Heart left ventricle (tissue), 16 donors: Measurements from ENCODE around the gene UGGT1. TPM values are rescaled to one million over a fixed set of nuclear protein-coding genes. Genes with fewer than 3 reads are reported as not detected.

Experiments used
- ATAC-seq, 4 donors: fragments of 200-7000 bp; cut with Tn5 transposase; one replicate each; pipeline ENCODE4 v1.9.1; 2020 to 2022; ENCODE audit warnings: moderate library complexity in 4 of 4, mild to moderate bottlenecking in 3 of 4, moderate number of reproducible peaks in 1 of 4
- DNase-seq, 5 donors: peaks; one replicate each; pipeline ENCODE4 v3.0.0-alpha.2; 2020
- H3K27ac ChIP-seq, 12 donors: fragments of 200-600 bp; sonication (generic) in 4 of 12; one replicate each; pipeline versions ENCODE4 v1.5.0 to v1.8.0; 2016 to 2022; ENCODE audit warnings: mild to moderate bottlenecking in 2 of 12
- H3K27me3 ChIP-seq, 9 donors: fragments of 200-600 bp; sonication (generic) in 2 of 9; one replicate each; pipeline versions ENCODE4 v1.5.1 to v1.8.0; 2016 to 2022; ENCODE audit warnings: mild to moderate bottlenecking in 3 of 9
- H3K36me3 ChIP-seq, 9 donors: fragments of 200-600 bp; sonication (generic) in 2 of 9; one replicate each; pipeline versions ENCODE4 v1.5.0 to v1.8.0; 2018 to 2022; ENCODE audit warnings: mild to moderate bottlenecking in 2 of 9
- H3K4me1 ChIP-seq, 12 donors: fragments of 200-600 bp; sonication (generic) in 4 of 12; one replicate each; pipeline versions ENCODE4 v1.5.0 to v1.8.0; 2016 to 2022; ENCODE audit warnings: mild to moderate bottlenecking in 3 of 12
- H3K4me3 ChIP-seq, 12 donors: fragments of 200-600 bp; sonication (generic) in 4 of 12; one replicate each; pipeline versions ENCODE4 v1.5.0 to v1.8.0; 2017 to 2022; ENCODE audit warnings: mild to moderate bottlenecking in 9 of 12, moderate library complexity in 4 of 12
- H3K9me3 ChIP-seq, 12 donors: fragments of 200-600 bp; sonication (generic) in 4 of 12; one replicate each; pipeline versions ENCODE4 v1.5.0 to v1.8.0; 2016 to 2022; ENCODE audit warnings: mild to moderate bottlenecking in 1 of 12
- POLR2A ChIP-seq, 2 donors: fragments of 450-650 bp; IDR thresholded peaks; one replicate each; pipeline ENCODE4 v1.6.1; 2017; ENCODE audit warnings: antibody characterized with exemption in 2 of 2, mild to moderate bottlenecking in 2 of 2, moderate library complexity in 2 of 2
- WGBS, 4 donors: extraction: QIAGEN DNeasy Blood & Tissue Kit in 2 of 4; methylation state at CpG; one replicate each; pipeline versions ENCODE4 v1.1.5 to v1.1.7; 2013 to 2018; 5-methylcytosine and 5-hydroxymethylcytosine counted together
- intact Hi-C, 10 donors: fragments of 100-400 bp; cut with DNase I; formaldehyde crosslinking; loops; one replicate each; pipeline versions ENCODE4 v1.11.1 to v1.14.2; 2022
- polyA plus RNA-seq, 2 donors: library from polyadenylated mRNA; stranded (reverse); fragments of 200-250 nt; gene quantifications; one replicate each; pipeline ENCODE4 v1.2.3, GENCODE V29; 2013
- total RNA-seq, 9 donors: library from RNA; depleted of rRNA in 2 of 9; stranded (reverse); fragments of >200 nt in 2 of 9; fragmentation: NEBNext Ultra II Directional in 3 of 9; extraction: Animal tissue kit (Norgen Biotek cat#: 25700) in 3 of 9; gene quantifications; one replicate each; pipeline versions ENCODE4 v1.1.0 to v1.2.4, GENCODE V29; 2016 to 2023
- TF ChIP-seq, protein P1 (sequence below), 12 donors: fragments of 200-600 bp; sonication (generic) in 4 of 12; IDR thresholded peaks; one replicate each; pipeline versions ENCODE4 v1.5.0 to v1.8.0; 2018 to 2022; ENCODE audit warnings: antibody characterized with exemption in 12 of 12, mild to moderate bottlenecking in 5 of 12
- donor health status: ischemic (EF 13 %, LVEDD 7.1; RV severe dilation, severe dysfunction).
- donor health status: healthy with polysubstance abuse.
- donor health status: DM: no; HTN: yes; CAD: no.
- donor health status: DM: no; HTN: no; CAD: no.
- donor health status: ischemic (EF 25% LVEDD 6.9; RV normal size, moderate dysfunction).
- donor health status: ischemic (EF 25% LVEDD 5.7; RV mildly dilated, moderate dysfunction).
- donor health status: healthy.
- donor health status: DM: yes; HTN: yes; CAD: no.
- donor health status: ischemic (EF 35%, LVEDD 5.7; RV mildly dilated, moderate dysfunction).
- donor health status: nonischemic (EF 11% LVEDD 7.7; RV severe dilation, severe dysfunction).
- donor health status: DM: yes; HTN: yes; CAD: no.
- donor health status: PGD.
- donor health status: ischemic (EF 29% LVEDD 5.4; RV normal size, mild dysfunction).
- donor health status: nonischemic (EF 23%, LVEDD 6.1; RV moderate dilation, normal function).

Gene UGGT1
- total and polyA plus RNA-seq, 11 donors: 5.8 to 77.4 (median 32.0) TPM

DNA sequence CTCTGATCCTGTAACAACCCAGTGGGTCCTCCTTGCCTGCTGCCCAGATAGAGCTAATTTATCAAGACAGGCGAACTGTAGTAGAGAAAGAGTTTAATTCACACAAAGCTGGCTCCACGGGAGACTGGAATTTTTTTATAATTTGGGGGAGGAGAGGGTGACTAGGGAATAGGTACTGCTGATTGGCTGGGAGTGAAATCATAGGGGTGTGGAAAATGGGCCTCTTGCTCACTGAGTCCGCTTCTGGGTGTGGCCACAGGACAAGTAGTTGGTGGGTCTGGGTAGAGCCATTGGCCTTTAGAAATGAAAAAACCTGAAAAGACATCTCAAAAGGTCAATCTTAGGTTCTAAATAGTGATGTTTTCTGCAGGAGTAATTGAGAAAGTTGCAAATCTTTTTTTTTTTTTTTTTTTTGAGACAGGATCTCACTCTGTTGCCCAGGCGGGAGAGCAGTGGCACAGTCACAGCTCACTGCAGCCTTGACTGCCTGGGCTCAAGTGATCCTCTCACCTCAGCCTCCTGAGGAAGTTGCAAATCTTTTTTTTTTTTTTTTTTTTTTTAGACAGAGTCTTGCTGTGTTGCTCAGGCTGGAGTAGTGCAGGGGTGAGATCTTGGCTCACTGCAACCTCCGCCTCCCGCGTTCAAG, 14.4 kb upstream of the UGGT1 start:
- no peaks in the 10 kb centered on the region for H3K27me3 ChIP-seq
- TF ChIP-seq POLR2A (IDR thresholded peaks at IDR 0.05): no peak
- TF ChIP-seq, protein P1, sequence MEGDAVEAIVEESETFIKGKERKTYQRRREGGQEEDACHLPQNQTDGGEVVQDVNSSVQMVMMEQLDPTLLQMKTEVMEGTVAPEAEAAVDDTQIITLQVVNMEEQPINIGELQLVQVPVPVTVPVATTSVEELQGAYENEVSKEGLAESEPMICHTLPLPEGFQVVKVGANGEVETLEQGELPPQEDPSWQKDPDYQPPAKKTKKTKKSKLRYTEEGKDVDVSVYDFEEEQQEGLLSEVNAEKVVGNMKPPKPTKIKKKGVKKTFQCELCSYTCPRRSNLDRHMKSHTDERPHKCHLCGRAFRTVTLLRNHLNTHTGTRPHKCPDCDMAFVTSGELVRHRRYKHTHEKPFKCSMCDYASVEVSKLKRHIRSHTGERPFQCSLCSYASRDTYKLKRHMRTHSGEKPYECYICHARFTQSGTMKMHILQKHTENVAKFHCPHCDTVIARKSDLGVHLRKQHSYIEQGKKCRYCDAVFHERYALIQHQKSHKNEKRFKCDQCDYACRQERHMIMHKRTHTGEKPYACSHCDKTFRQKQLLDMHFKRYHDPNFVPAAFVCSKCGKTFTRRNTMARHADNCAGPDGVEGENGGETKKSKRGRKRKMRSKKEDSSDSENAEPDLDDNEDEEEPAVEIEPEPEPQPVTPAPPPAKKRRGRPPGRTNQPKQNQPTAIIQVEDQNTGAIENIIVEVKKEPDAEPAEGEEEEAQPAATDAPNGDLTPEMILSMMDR (IDR thresholded peaks at IDR 0.05): no peak
- no peak for DNase-seq
- H3K27ac ChIP-seq: no peak overlapping the region
- 87 to 89% (median 89%) methylated on average over 7 of the region's 7 CpGs for WGBS, 4 donors
- no peaks in the 10 kb centered on the region for H3K36me3 ChIP-seq
- intact Hi-C loops: no loop called here
- H3K4me1 ChIP-seq: no peaks in the 10 kb centered on the region
- ATAC-seq: no peak
- no peaks in the 10 kb centered on the region for H3K9me3 ChIP-seq
- no peak overlapping the region for H3K4me3 ChIP-seq

DNA sequence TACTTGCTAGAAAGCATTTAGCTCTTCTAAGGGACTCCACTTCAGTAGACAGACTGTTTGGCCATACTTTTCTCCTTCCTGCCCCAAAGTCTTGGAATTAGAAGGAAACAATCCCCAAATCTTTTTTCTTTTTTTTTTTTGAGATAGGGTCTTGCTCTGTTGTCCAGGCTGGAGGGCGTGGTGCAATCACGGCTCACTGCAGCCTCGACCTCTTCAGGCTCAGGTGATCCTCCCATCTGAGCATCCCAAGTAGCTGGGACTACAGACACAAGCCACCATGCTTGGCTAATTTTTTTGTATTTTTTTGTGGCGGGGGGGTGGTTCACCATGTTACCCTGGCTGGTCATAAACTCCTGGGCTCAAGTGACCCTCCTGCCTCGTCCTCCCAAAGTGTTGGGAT, 6.2 kb upstream of the UGGT1 start:
- Histone ChIP-seq H3K4me3 (no peak overlapping the region), H3K4me1 (no peaks in the 10 kb centered on the region), H3K27ac (no peak overlapping the region), H3K36me3 (no peaks in the 10 kb centered on the region), H3K27me3 (no peaks in the 10 kb centered on the region), H3K9me3 (peaks cover 0 to 2% (median 0%) of the 10 kb centered on the region in 12 donors)
- no peak for ATAC-seq
- DNase-seq: no peak
- 76 to 86% (median 80%) methylated on average over 4 to 5 of the region's 5 CpGs for WGBS, 4 donors
- TF ChIP-seq, protein P1 (IDR thresholded peaks at IDR 0.05): no peak
- TF ChIP-seq POLR2A (IDR thresholded peaks at IDR 0.05): no peak
- intact Hi-C loops: loop anchor here in 2 of 10 donors (5.0 to 10.0 kb wide), 2 partner anchors 50 to 202 kb away; no protein-coding TSS in a partner anchor

DNA sequence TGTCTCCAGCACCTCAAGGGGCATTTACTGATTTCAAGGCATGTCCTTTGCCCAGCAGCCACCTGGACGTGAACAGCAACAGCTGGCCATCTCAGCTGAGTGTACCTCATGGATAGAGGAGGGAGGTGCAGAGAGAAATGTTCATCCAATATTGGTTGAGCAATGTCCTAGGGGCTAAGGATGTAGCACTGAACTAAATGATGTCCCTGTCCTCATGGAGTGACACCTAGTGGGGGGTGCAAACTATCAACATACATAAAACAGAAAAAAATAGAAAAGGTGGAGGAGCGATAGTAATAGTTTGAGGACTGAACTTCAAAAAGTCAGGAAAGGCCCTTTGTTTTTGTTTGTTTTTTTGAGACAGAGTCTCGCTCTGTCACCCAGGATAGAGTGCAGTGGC, 4.8 kb upstream of the UGGT1 start:
- no peaks in the 10 kb centered on the region for H3K36me3 ChIP-seq
- H3K27ac ChIP-seq: no peak overlapping the region
- intact Hi-C loops: loop anchor here in 2 of 10 donors (5.0 to 10.0 kb wide), 2 partner anchors 51 to 204 kb away; no protein-coding TSS in a partner anchor
- peaks cover 0 to 4% (median 0%) of the 10 kb centered on the region in 12 donors for H3K4me1 ChIP-seq
- H3K9me3 ChIP-seq: peaks cover 0 to 2% (median 0%) of the 10 kb centered on the region in 12 donors
- no peaks in the 10 kb centered on the region for H3K27me3 ChIP-seq
- TF ChIP-seq POLR2A (IDR thresholded peaks at IDR 0.05): no peak
- TF ChIP-seq, protein P1 (IDR thresholded peaks at IDR 0.05): no peak
- DNase-seq (no peak), ATAC-seq (no peak)
- no peak overlapping the region for H3K4me3 ChIP-seq
- 78 to 84% (median 83%) methylated on average over 3 of the region's 3 CpGs for WGBS, 4 donors

DNA sequence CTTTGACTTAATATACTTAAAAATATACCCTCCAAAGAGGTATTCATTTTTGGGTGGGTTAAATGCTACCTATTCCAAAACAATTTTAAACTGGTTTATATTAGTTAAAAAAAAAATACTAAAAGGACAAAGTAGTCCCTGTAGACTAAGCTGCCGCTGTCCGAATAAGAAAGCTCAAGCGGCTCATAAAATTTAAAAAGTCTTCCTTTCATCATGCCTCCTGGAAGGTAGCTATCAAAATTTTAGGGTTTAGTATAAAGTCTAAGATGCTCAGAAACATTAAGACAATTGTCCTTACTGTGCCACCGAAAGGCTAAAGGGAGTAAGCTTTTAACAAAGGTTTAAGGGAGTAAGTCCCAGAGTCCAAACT, 440 bp upstream of the UGGT1 start:
- peaks cover 0 to 26% (median 13%) of the 10 kb centered on the region in 12 donors for H3K4me1 ChIP-seq
- H3K27ac ChIP-seq: peak overlapping the region; percentile 51 to 92 (median 86)
- WGBS, 4 donors: 0 to 2% (median 1%) methylated on average over 4 of the region's 4 CpGs
- H3K36me3 ChIP-seq: peaks cover 0 to 8% (median 0%) of the 10 kb centered on the region in 9 donors
- TF ChIP-seq POLR2A (IDR thresholded peaks at IDR 0.05): no peak
- TF ChIP-seq, protein P1 (IDR thresholded peaks at IDR 0.05): no peak
- H3K27me3 ChIP-seq: no peaks in the 10 kb centered on the region
- no peaks in the 10 kb centered on the region for H3K9me3 ChIP-seq
- H3K4me3 ChIP-seq: peak overlapping the region; percentile 73 to 100 (median 90)
- DNase-seq: no peak
- intact Hi-C loops: loop anchor here in 8 of 10 donors (2.0 to 10.0 kb wide), 4 partner anchors 62 to 206 kb away; partner anchors contain the start of genes SAP130 (in 7 of the 8) and AMMECR1L (in 3 of the 8)
- ATAC-seq: peak in 1 of 4 donors; percentile 10
